ENCODE data around the gene FAM227A.

GRCh38 chr22:38694049-38694448, 37.9 kb upstream of the FAM227A start:
- TF ChIP-seq CTCF (IDR thresholded peaks at IDR 0.05) = no peak
- no peak for TF ChIP-seq POLR2A (IDR thresholded peaks at IDR 0.05)
- TF ChIP-seq POLR2AphosphoS5 (IDR thresholded peaks at IDR 0.05) = no peak
